GM18508 (cell line): ENCODE measurements around the gene OR10J5.
"Not testable (repeated sequence)": the region's sequence is repeated elsewhere in the genome, so short reads cannot be mapped to it uniquely, and the experiment has no call there.

ENCODE experiments used
- ATAC-seq: cut with Tn5 transposase; IDR thresholded peaks from one replicate; pipeline ENCODE4 v1.9.1; 2021; ENCODE audit warnings: moderate number of reproducible peaks; ENCODE audit not compliant: insufficient read depth, unreplicated experiment

Gene OR10J5

GRCh38 chr1:159535907-159536306 is at the start of gene OR10J5:
OR10J5 (minus strand) TSS chr1:159536007; CDS start chr1:159536007, 0 bp downstream.
- ATAC-seq = no peak

DNA sequence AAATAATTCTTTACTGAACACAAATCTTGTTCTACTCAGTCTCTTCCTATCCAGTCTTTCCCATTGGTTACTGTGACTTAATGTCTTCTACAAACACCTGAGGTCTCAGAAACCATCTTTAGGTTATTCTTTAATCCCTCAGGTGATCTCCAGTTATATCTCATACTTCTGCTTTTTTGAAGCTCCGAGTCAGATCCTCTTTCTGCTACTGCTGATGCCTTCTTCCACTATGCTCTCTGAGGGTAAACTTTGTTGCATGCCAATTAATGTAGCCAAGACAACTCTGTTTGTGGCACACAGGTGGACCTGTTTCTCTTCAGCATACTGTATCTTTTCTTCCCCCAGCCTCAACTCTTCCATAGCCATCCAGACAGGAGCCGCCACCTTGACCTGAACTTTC is 48.7 kb upstream of the OR10J5 start:
- no peak for ATAC-seq

DNA sequence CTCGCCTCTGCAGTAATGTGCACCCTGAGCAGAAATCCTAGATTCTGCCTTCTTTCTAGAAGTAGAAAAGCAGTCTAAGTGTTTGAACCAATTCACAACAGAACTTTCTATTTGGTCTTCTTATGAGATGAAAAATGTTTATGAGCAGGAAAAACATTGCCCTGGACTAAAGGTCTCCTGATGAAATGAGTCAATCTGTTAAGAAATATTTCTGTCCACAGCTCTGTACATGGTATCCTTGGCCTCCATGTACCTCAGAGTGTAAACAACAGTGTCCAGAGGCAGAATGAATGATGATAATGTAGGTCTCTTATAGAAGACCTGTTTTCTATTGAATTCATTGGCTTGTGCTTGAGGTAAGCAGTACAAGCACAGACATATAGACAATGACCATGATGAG is 45.6 kb upstream of the OR10J5 start:
- ATAC-seq = no peak

DNA sequence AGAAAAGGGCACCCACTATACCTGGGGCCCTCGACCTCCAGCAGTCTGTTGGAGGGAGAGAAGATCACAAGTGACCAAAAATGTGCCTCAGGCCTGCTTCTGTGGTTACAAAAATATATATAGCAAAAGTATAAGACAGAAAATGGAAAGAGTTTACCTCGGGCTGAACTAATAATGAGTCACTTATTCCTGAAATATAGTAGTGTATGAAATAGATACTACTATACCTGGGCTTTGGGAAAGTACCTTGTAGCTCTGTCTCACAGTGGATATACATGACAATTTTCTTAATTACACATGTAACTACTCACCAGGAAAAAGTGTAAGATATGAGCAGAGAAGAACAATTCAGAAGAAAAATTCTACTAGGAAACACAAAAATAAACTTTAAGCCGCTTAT is 44.5 kb upstream of the OR10J5 start:
- peak; percentile 66 for ATAC-seq

GRCh38 chr1:159577446-159577845 is 41.6 kb upstream of the OR10J5 start:
- no peak for ATAC-seq

- no peak for ATAC-seq
Measured at GRCh38 chr1:159562680-159563079, 26.9 kb upstream of the OR10J5 start.

GRCh38 chr1:159561497-159561896 is 25.7 kb upstream of the OR10J5 start:
- ATAC-seq = no peak

DNA sequence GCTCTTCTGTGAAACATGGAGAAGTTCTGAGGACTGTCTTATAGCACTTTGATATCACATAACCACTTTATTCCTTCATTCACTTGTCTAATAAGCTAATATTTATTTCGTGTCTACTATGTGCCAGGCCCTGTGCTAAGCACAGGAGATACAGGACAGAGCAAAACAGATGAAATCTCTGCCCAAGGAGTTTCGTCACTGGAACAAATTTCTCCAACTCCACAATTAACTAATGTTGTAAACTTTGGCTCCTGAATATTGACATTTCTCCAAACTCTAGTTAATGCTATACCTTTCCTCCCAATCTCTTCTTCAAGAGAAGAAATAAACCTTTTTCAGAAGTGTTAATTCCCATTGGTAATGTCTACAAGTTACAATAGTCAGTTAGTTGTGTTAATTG is 24.8 kb upstream of the OR10J5 start:
- no peak for ATAC-seq

DNA sequence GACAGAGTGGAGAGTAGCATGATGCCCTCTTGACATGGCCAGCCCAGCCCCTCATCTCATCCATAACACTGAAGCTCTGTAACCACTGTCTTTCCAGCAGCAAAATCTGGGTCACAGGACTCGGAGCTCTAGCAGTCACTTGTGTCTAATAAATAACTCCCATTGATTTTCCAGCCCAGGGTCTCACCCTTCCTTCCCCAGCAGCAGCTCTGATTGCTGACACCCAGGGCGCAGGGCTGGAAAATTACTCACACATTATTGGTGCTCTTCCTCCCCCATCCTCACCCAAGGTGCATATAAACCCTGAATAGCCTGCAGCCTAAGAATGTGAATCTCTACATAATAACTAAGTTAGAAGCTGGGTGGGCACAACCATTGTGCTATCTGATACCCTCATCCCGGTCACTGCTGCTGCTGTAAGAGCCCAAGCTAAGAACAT is 21.1 kb upstream of the OR10J5 start:
- no peak for ATAC-seq

DNA sequence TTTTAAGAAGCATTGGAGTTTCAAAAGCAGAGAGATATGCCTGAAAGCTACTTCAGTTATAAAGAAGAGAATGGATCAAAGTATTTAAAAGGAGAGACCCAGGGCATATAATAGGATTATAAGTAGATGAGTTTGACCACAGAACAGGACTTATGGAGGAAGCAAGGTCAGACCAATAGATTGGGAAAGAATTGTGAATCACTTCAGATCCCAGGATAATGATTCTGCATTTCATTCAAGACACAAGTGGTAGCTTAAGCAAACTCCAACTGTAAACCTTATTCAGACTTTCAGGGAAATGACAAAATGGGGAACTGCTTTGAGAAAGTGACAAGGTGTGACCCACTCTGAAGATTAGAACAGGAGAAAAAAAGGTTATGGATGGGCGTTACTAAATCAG is 18.9 kb upstream of the OR10J5 start:
- no peak for ATAC-seq

DNA sequence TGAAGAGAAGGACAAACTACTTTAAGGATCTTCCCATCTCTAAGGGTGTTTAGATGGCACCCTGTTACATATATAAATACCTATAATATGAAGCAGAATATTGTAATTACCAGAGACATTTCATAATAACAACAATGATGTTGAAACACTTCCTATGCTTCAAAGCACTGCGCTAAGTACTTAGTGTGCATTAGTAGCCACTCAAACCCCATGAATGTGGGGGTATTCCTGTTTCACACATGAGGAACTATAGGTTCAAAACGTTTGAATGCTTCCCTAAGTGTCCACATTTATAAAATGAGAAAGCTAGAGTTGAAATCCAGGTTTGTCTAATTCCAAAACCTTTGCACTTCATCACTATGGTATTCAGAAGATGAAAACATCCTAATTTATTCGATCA is 18.5 kb upstream of the OR10J5 start:
- ATAC-seq = no peak

GRCh38 chr1:159548126-159548525 is 12.3 kb upstream of the OR10J5 start:
- no peak for ATAC-seq

GRCh38 chr1:159532922-159533321 is 2.9 kb downstream of the OR10J5 start:
- no peak for ATAC-seq

GRCh38 chr1:159524792-159525191 is 11.0 kb downstream of the OR10J5 start:
- not testable (repeated sequence) for ATAC-seq

DNA sequence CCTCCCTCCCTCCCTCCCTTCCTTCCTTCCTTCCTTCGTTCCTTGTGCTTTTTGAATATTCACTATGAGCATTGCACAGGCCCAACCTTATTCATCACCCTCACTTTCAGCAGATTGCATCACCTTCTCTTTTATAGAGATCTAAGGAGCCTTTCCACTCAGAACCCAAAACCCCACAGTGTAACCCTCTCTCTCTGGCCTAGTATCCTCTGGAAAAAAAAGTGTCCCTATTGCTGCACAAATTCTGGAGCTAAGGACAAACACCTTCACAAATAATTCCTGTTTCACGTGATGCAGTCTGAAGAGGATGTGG is 25.6 kb downstream of the OR10J5 start:
- ATAC-seq = no peak

DNA sequence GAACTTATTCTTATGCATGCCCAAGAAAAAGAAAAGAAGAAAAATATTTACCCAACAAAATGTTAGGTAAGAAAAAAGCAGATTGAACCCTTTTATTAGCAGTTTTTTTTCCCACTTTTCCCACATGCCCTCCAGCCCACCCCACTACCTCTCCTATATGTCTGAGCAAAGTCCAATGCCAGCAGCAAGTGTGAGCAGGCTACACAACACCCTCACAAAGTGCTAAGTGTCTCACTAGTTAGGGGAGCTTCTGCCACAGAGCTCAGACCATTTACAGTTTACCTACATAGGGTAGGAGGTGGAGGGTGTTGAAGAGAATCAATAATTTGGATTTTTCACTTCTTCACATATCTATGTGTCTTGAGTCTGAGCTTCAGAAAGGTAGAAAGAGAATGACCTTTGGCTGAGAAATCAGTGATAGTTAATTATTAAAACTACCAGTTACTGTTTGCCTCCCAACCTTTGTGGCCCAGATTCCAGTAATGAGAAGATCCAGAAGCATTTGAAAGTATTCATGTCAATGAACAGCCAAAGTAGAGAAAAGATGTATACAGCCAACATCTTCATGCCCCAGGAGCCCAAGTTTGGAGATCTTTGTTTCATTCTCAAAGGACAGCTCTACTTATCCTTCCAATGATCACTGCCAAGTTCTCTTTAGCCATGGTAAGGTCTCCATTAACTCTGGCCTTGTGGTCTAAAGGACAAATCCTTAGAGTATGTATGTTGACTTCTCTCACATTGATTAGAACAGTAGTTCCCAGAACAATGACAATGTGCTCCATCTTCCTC is 26.2 kb downstream of the OR10J5 start:
- no peak for ATAC-seq

- no peak for ATAC-seq
Measured at GRCh38 chr1:159508951-159509350, 26.9 kb downstream of the OR10J5 start.

DNA sequence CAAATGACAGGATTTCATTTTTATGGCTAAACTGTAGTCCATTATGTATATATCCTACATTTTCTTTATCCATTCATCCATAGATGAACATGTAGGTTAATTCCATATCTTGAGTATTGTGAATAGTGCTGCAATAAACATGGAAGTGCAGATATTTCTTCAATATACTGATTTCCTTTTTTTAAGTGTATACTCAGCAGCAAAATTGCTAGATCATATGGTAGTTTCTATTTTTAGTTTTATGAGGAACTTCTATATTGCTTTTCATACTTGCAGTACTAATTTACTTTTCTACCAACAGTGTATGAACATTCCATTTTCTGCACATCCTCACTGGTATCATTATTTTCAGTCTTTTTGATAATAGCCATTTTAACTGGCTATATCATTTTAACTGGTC is 30.1 kb downstream of the OR10J5 start:
- ATAC-seq = no peak

DNA sequence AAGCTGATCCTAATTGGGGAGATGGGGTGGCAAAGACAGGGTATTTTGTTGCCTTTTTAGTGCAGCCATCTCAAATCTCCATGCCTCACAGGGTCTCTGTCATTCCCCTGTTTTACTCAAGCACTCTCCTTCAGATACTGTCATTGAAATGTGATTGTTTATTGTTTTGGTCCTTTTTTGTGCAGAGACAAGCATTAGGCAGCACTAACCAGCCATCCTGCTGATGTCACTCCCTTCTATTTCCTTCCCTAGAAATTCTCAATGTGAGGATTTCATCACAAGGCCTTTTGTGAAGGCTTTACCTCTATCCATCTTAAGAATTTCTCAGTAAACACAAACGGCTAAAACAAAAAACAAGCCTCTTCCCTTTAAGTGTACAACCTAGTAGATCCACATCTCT is 34.7 kb downstream of the OR10J5 start:
- no peak for ATAC-seq

GRCh38 chr1:159494513-159495210 is 41.1 kb downstream of the OR10J5 start:
- not testable (repeated sequence) for ATAC-seq

DNA sequence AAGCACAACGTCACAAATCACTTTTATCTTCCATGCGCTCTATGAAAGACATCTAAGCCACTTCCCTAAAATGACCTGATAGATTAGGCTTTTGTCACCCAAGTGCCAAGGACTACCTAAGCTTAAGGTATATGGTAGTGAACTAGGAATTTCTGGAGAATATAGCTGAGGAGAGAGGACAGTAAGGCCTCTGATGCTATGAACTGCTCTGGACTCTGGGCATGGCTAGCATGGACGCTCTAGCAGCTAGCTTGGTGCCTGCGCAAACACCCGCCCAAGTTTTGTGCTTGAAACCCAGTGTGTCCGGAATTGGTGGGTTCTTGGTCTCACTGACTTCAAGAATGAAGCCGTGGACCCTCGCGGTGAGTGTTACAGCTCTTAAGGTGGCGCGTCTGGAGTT is 42.5 kb downstream of the OR10J5 start:
- ATAC-seq = no peak
